ENCODE results near the gene CDH23. TPM values are rescaled to one million over a fixed set of nuclear protein-coding genes. Genes with fewer than 3 reads are reported as not detected.

The CDH23 gene
- total and polyA plus RNA-seq, 2 of the 8 experiments (the other 6 are each of a cell fraction or from before 2014, with no cell fraction given) = 1.9 to 4.9 TPM

DNA sequence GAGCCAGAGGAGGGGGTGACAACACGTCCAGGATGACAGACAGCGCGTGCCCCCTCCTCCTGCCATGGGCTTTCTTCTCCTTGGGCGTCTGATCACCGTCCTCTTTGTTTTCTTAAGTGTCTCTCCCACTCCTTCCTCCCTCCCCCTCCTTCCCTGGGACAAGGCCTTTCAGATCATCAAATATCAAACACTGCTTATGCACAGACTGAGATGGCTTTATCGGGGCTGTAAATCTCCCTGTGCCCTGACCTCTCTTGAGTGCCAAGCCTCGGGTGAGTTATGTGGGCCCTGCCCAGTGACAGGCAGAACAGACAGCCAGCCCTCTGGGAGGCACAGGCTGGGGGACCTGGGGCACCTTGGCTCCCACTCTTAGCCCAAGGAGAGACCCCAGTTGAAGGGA, 206.4 kb downstream of the CDH23 start:
- Histone ChIP-seq H2AFZ (ENCODE audit: low read length) (no peak overlapping the region), H3K14ac (ENCODE audit: insufficient read length) (no peak overlapping the region), H4K5ac (ENCODE audit: insufficient read length, low read depth, low read length) (no peak overlapping the region), H3K23me2 (ENCODE audit: low read depth, low read length) (no peaks in the 10 kb centered on the region), H3K9ac (replicated peaks in 1 of 4; ENCODE audit: extremely low read depth in 1 of 4, low read depth in 3 of 4, low read length in 3 of 4) (no peak overlapping the region), H3K27ac (ENCODE audit: low read depth, low read length) (no peak overlapping the region), H2BK5ac (ENCODE audit: low read depth, low read length) (no peak overlapping the region; the same call in 1 of the 2 replicates), H3K4me1 (replicated peaks in 1 of 4; ENCODE audit: control insufficient read depth in 3 of 4, insufficient read depth in 4 of 4, low read length in 3 of 4) (peaks cover 0 to 5% (median under 1%) of the 10 kb centered on the region in 4 experiments; a peak in 2 of 7 replicates), H3K36me3 (ENCODE audit: control insufficient read depth in 2 of 4, insufficient read depth in 4 of 4, low read length in 3 of 4) (no peaks in the 10 kb centered on the region), H2BK12ac (ENCODE audit: low read depth, low read length) (no peak overlapping the region), H3K56ac (replicated peaks; ENCODE audit: insufficient read length, low read depth, low read length) (no peak overlapping the region), H4K8ac (ENCODE audit: extremely low read depth, insufficient read depth, low read length) (no peak overlapping the region; the same call in 1 of the 2 replicates), H2BK15ac (ENCODE audit: low read length) (no peak overlapping the region), H3K18ac (ENCODE audit: extremely low read depth, low read length) (no peak overlapping the region), H4K20me1 (replicated peaks in 1 of 2; ENCODE audit: control insufficient read depth in 1 of 2, insufficient read depth in 2 of 2, low read length in 2 of 2) (no peaks in the 10 kb centered on the region), H3K4me3 (ENCODE audit: extremely low read depth in 1 of 4, insufficient read depth in 2 of 4, low read depth in 3 of 4, low read length in 4 of 4) (no peak overlapping the region), H3K79me1 (ENCODE audit: low read depth, low read length) (no peaks in the 10 kb centered on the region), H3K4me2 (ENCODE audit: insufficient read depth in 1 of 2, low read depth in 2 of 2, low read length in 2 of 2) (no peak overlapping the region), H4K91ac (replicated peaks; ENCODE audit: insufficient read length, low read length) (no peak overlapping the region), H3K79me2 (ENCODE audit: control insufficient read depth in 1 of 2, insufficient read depth in 2 of 2, low read length in 2 of 2) (no peaks in the 10 kb centered on the region), H3K23ac (ENCODE audit: insufficient read length) (no peak overlapping the region), H2BK120ac (replicated peaks; ENCODE audit: low read depth, low read length) (no peak overlapping the region), H2AK5ac (ENCODE audit: low read depth, low read length) (no peak overlapping the region), H3K4ac (replicated peaks; ENCODE audit: insufficient read length, low read depth, low read length) (peak overlapping the region; percentile 45), H3K9me3 (ENCODE audit: insufficient read depth in 2 of 2, low read depth in 1 of 2, low read length in 1 of 2) (no peaks in the 10 kb centered on the region), H3K27me3 (replicated peaks in 1 of 4; ENCODE audit: control insufficient read depth in 3 of 4, extremely low read depth in 1 of 4, insufficient read depth in 3 of 4, low read length in 3 of 4) (no peaks in the 10 kb centered on the region), H2BK20ac (ENCODE audit: low read length) (no peak overlapping the region)
- ChIA-PET POLR2A (ENCODE audit: partially characterized antibody) (no interaction called here), CTCF (ENCODE audit: partially characterized antibody) (no interaction called here)
- TF ChIP-seq RFX5 (IDR thresholded peaks at IDR 0.05; ENCODE audit: borderline replicate concordance, low read depth, low read length) (no peak), BCL11A (IDR thresholded peaks at IDR 0.05; ENCODE audit: low read depth in 2 of 2, low read length in 2 of 2) (no peak), POLR2A (IDR thresholded peaks at IDR 0.05; ENCODE audit: control extremely low read depth in 1 of 2, low read depth in 2 of 2, low read length in 2 of 2) (no peak), CREB1 (IDR thresholded peaks at IDR 0.05) (no peak), CEBPB (IDR thresholded peaks at IDR 0.05; ENCODE audit: low read depth, low read length) (no peak), CHD1 (IDR thresholded peaks at IDR 0.05; ENCODE audit: low read depth, low read length) (no peak), SRF (IDR thresholded peaks at IDR 0.05; ENCODE audit: low read depth, low read length) (no peak), ASH2L (IDR thresholded peaks at IDR 0.05; ENCODE audit: low read length) (no peak), CHD2 (IDR thresholded peaks at IDR 0.05; ENCODE audit: low read length) (no peak), POU5F1 (IDR thresholded peaks at IDR 0.05; ENCODE audit: low read depth, low read length) (no peak), SAP30 (IDR thresholded peaks at IDR 0.05; ENCODE audit: insufficient read depth, insufficient replicate concordance, low read length) (no peak), RNF2 (IDR thresholded peaks at IDR 0.05; ENCODE audit: borderline replicate concordance, low read depth, low read length, missing control alignments, poor library complexity, severe bottlenecking) (no peak), TBP (IDR thresholded peaks at IDR 0.05; ENCODE audit: low read depth, low read length) (no peak), EZH2 (IDR thresholded peaks at IDR 0.05; ENCODE audit: low read depth, low read length, severe bottlenecking) (no peak)
- TF ChIP-seq, protein P1, sequence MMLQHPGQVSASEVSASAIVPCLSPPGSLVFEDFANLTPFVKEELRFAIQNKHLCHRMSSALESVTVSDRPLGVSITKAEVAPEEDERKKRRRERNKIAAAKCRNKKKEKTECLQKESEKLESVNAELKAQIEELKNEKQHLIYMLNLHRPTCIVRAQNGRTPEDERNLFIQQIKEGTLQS (IDR thresholded peaks at IDR 0.05; ENCODE audit: insufficient read depth, low read depth, low read length) = no peak
- no peak for FAIRE-seq
- WGBS, 2 experiments (ENCODE audit: extremely low coverage in 1 of 2, insufficient coverage in 1 of 2, insufficient read length in 1 of 2, insufficient replicate concordance in 2 of 2, low coverage in 1 of 2, low lambda C conversion rate in 2 of 2, missing lambda C conversion rate in 1 of 2) = 91% methylated on average over 3 of the region's 7 CpGs; no CpG with 5 or more reads in 1 of the 2 experiments
- DNase-seq (ENCODE audit: low read depth in 1 of 2, low spot score in 2 of 2) = no peak
